ENCODE data around the gene GPC3.

GPC3 gene

GRCh38 chrX:133666256-133666655 is 319.1 kb downstream of the GPC3 start:
- no peaks in the 10 kb centered on the region for H3K27me3 ChIP-seq (replicated peaks)
- no peak overlapping the region for H3K4me3 ChIP-seq (ENCODE audit: low read depth, low read length)
- in situ Hi-C loops (cut with HindIII; ENCODE audit: low pct_ligation_motif_present, low sequenced_read_pairs): no loop called here
- DNase-seq: no peak
- TF ChIP-seq, protein P1, sequence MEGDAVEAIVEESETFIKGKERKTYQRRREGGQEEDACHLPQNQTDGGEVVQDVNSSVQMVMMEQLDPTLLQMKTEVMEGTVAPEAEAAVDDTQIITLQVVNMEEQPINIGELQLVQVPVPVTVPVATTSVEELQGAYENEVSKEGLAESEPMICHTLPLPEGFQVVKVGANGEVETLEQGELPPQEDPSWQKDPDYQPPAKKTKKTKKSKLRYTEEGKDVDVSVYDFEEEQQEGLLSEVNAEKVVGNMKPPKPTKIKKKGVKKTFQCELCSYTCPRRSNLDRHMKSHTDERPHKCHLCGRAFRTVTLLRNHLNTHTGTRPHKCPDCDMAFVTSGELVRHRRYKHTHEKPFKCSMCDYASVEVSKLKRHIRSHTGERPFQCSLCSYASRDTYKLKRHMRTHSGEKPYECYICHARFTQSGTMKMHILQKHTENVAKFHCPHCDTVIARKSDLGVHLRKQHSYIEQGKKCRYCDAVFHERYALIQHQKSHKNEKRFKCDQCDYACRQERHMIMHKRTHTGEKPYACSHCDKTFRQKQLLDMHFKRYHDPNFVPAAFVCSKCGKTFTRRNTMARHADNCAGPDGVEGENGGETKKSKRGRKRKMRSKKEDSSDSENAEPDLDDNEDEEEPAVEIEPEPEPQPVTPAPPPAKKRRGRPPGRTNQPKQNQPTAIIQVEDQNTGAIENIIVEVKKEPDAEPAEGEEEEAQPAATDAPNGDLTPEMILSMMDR (IDR thresholded peaks at IDR 0.05; ENCODE audit: low read depth, low read length, missing control alignments): no peak
- H3K36me3 ChIP-seq (replicated peaks): no peaks in the 10 kb centered on the region
- no peak overlapping the region for H3K27ac ChIP-seq

DNA sequence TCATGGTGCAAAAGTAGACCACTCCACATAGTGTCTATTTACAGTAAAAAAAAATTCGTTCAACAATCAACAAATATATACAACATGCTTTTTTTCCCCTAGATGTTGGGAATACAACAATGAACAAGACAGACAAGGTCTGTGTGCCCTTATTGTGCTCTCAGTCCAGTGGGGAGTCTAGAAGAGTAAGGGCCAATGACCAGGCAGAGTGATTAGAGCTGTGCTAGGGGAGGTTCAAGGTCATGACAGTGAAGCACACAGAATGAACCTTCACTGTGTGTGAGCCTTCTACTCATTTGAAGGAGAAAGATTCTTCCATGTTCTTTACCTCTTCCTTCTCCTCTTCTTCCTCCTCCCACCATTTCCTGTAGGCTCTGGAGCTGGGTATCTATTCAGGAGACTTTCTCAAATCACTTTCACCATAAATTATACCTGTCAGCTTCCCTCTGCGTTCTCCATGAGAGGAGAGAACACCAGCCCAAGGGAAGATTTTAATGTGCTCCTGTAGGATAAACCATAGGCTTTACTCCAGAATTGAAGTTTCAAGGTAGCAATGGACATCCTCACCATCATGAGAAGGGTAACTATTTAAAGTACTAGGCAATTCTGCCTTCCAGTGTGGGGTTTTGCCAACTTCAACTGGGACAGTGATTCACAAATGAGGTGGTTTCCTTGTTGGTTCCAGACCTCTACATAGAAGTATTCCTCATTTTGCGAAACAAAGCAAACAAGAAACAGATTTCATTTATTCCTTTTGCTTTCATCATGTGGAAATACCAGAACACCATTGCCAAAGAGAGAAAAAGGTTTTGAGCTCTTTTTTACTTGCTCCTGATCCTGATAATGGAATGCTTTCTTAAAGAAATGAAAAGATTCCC is 323.2 kb downstream of the GPC3 start:
- DNase-seq: no peak
- no peak overlapping the region for H3K27ac ChIP-seq
- no peaks in the 10 kb centered on the region for H3K27me3 ChIP-seq (replicated peaks)
- H3K36me3 ChIP-seq (replicated peaks): no peaks in the 10 kb centered on the region
- H3K4me3 ChIP-seq (ENCODE audit: low read depth, low read length): no peak overlapping the region
- TF ChIP-seq, protein P1 (IDR thresholded peaks at IDR 0.05; ENCODE audit: low read depth, low read length, missing control alignments): no peak
- in situ Hi-C loops (cut with HindIII; ENCODE audit: low pct_ligation_motif_present, low sequenced_read_pairs): no loop called here

DNA sequence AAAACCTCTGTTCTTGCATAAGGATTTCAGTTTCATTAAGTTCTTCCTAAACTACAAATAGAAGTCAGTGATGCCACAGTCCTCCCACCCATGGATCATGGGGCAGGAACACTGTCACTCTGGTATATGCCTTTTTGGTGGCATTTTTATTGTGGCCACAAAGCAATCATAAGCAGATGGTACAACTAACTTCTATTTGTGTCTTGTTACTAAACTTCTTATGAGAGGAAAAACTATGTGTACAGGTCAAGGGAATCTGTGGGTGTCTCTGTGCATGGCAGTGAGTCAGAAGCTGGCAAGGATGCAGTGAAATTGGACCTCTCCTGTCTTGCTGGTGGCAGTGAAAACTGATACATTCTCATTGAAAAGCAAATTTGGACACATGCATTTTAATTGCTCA is 325.1 kb downstream of the GPC3 start:
- no peak for DNase-seq
- no peak overlapping the region for H3K4me3 ChIP-seq (ENCODE audit: low read depth, low read length)
- no peaks in the 10 kb centered on the region for H3K27me3 ChIP-seq (replicated peaks)
- in situ Hi-C loops (cut with HindIII; ENCODE audit: low pct_ligation_motif_present, low sequenced_read_pairs): no loop called here
- no peak overlapping the region for H3K27ac ChIP-seq
- TF ChIP-seq, protein P1 (IDR thresholded peaks at IDR 0.05; ENCODE audit: low read depth, low read length, missing control alignments): no peak
- H3K36me3 ChIP-seq (replicated peaks): no peaks in the 10 kb centered on the region

- TF ChIP-seq, protein P1 (IDR thresholded peaks at IDR 0.05; ENCODE audit: low read depth, low read length, missing control alignments): no peak
- Histone ChIP-seq H3K4me3 (ENCODE audit: low read depth, low read length) (no peak overlapping the region), H3K27ac (no peak overlapping the region), H3K36me3 (replicated peaks) (no peaks in the 10 kb centered on the region), H3K27me3 (replicated peaks) (no peaks in the 10 kb centered on the region)
- DNase-seq: no peak
- in situ Hi-C loops (cut with HindIII; ENCODE audit: low pct_ligation_motif_present, low sequenced_read_pairs): no loop called here
Measured at GRCh38 chrX:133658293-133658911, 327.0 kb downstream of the GPC3 start.

GRCh38 chrX:133655275-133656265 is 329.8 kb downstream of the GPC3 start:
- Histone ChIP-seq H3K4me3 (ENCODE audit: low read depth, low read length) (no peak overlapping the region), H3K27me3 (replicated peaks) (no peaks in the 10 kb centered on the region), H3K36me3 (replicated peaks) (no peaks in the 10 kb centered on the region), H3K27ac (no peak overlapping the region)
- TF ChIP-seq, protein P1 (IDR thresholded peaks at IDR 0.05; ENCODE audit: low read depth, low read length, missing control alignments): no peak
- DNase-seq: no peak
- in situ Hi-C loops (cut with HindIII; ENCODE audit: low pct_ligation_motif_present, low sequenced_read_pairs): no loop called here

Measured in brain microvascular endothelial cell (primary cell).